Ishikawa (cell line): ENCODE data around the gene TYK2.

ENCODE experiments used
- CEBPB ChIP-seq: IDR thresholded peaks from 2 replicates; pipeline ENCODE4 v1.6.1; 2012
- CREB1 ChIP-seq: IDR thresholded peaks from 2 replicates; pipeline ENCODE4 v1.6.1; 2012; ENCODE audit warnings: low read depth
- EP300 ChIP-seq: IDR thresholded peaks from 2 replicates; pipeline ENCODE4 v1.6.1; 2012; ENCODE audit warnings: borderline replicate concordance
- NFIC ChIP-seq: IDR thresholded peaks from 2 replicates; pipeline ENCODE4 v1.6.1; 2012
- TAF1 ChIP-seq: IDR thresholded peaks from 2 replicates; pipeline ENCODE4 v1.6.1; 2012; ENCODE audit warnings: low read depth, mild to moderate bottlenecking
- TCF12 ChIP-seq: IDR thresholded peaks from 2 replicates; pipeline ENCODE4 v1.6.1; 2012; ENCODE audit warnings: low read depth
- TEAD4 ChIP-seq: IDR thresholded peaks from 2 replicates; pipeline ENCODE4 v1.6.1; 2012
- YY1 ChIP-seq: IDR thresholded peaks from 2 replicates; pipeline ENCODE4 v1.6.1; 2012; ENCODE audit warnings: low read depth
- TF ChIP-seq, protein P1 (sequence below): IDR thresholded peaks from 2 replicates; pipeline ENCODE4 v1.6.1; 2012

DNA sequence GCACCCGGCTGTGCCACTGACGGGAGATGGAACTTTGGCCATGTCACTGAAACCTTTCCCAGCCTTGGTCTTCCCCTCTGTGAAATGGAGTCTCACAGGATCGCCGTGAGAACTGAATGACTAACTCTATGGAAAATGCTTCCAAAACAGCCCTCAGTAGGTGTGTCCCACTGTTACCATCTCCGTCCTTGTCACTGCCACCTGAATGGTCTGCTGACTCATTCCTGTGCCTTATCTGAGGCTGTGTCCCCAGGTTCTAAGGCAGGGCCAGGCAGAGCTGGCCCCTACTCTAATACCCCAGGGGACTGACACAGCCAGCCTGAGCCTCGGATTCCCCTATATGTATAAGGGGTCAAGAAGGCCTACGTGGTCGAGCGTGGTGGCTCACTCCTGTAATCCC lies 18.4 kb upstream of the TYK2 start:
- TF ChIP-seq, protein P1, sequence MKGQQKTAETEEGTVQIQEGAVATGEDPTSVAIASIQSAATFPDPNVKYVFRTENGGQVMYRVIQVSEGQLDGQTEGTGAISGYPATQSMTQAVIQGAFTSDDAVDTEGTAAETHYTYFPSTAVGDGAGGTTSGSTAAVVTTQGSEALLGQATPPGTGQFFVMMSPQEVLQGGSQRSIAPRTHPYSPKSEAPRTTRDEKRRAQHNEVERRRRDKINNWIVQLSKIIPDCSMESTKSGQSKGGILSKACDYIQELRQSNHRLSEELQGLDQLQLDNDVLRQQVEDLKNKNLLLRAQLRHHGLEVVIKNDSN = no peak
- TF ChIP-seq EP300 (no peak), TCF12 (no peak), TEAD4 (no peak), YY1 (no peak), CEBPB (no peak), NFIC (no peak), TAF1 (no peak), CREB1 (no peak)
